HEK293T (cell line): Measurements from ENCODE around the gene FAM120B.

ENCODE experiments used
- ARNT ChIP-seq: fragments of 450-650 bp; IDR thresholded peaks from 2 replicates; pipeline ENCODE4 v1.6.1; 2017; ENCODE audit warnings: mild to moderate bottlenecking
- BHLHE40 ChIP-seq: fragments of 450-650 bp; IDR thresholded peaks from 2 replicates; pipeline ENCODE4 v1.6.1; 2016; ENCODE audit warnings: mild to moderate bottlenecking, moderate library complexity, borderline replicate concordance
- CTBP1 ChIP-seq: fragments of 450-650 bp; IDR thresholded peaks from 2 replicates; pipeline ENCODE4 v1.6.1; 2016; ENCODE audit warnings: borderline replicate concordance
- ELF4 ChIP-seq: fragments of 450-650 bp; IDR thresholded peaks from 2 replicates; pipeline ENCODE4 v1.6.1; 2017; ENCODE audit warnings: antibody characterized with exemption
- FOXA1 ChIP-seq: fragments of 450-650 bp; IDR thresholded peaks from 2 replicates; pipeline ENCODE4 v1.6.1; 2016; ENCODE audit warnings: mild to moderate bottlenecking
- FOXK2 ChIP-seq: fragments of 450-650 bp; IDR thresholded peaks from 2 replicates; pipeline ENCODE4 v1.6.1; 2016; ENCODE audit warnings: mild to moderate bottlenecking
- FOXM1 ChIP-seq: fragments of 450-650 bp; IDR thresholded peaks from 2 replicates; pipeline ENCODE4 v1.6.1; 2017; ENCODE audit warnings: mild to moderate bottlenecking, borderline replicate concordance
- HDGF ChIP-seq: fragments of 450-650 bp; IDR thresholded peaks from 2 replicates; pipeline ENCODE4 v1.6.1; 2017; ENCODE audit warnings: antibody characterized with exemption, borderline replicate concordance
- L3MBTL2 ChIP-seq: fragments of 450-650 bp; conservative IDR thresholded peaks from 2 replicates; pipeline ENCODE4 v1.6.1; 2016; ENCODE audit warnings: mild to moderate bottlenecking
- LEF1 ChIP-seq: fragments of 450-650 bp; IDR thresholded peaks from 2 replicates; pipeline ENCODE4 v1.6.1; 2017; ENCODE audit warnings: mild to moderate bottlenecking, borderline replicate concordance
- PKNOX1 ChIP-seq: fragments of 450-650 bp; IDR thresholded peaks from 2 replicates; pipeline ENCODE4 v1.6.1; 2016
- SP1 ChIP-seq: fragments of 450-650 bp; IDR thresholded peaks from 2 replicates; pipeline ENCODE4 v1.6.1; 2017
- SUZ12 ChIP-seq: fragments of 450-650 bp; IDR thresholded peaks from 2 replicates; pipeline ENCODE4 v1.6.1; 2016; ENCODE audit warnings: mild to moderate bottlenecking
- TARDBP ChIP-seq: fragments of 450-650 bp; IDR thresholded peaks from 2 replicates; pipeline ENCODE4 v1.6.1; 2016

GRCh38 chr6:170278743-170279094 is 27.8 kb upstream of the FAM120B start:
- TF ChIP-seq FOXM1: no peak
- TF ChIP-seq L3MBTL2: no peak
- no peak for TF ChIP-seq FOXA1
- TF ChIP-seq ELF4: no peak
- no peak for TF ChIP-seq ARNT
- no peak for TF ChIP-seq TARDBP
- no peak for TF ChIP-seq SP1
- TF ChIP-seq CTBP1: no peak
- TF ChIP-seq BHLHE40: no peak
- no peak for TF ChIP-seq HDGF
- no peak for TF ChIP-seq PKNOX1
- TF ChIP-seq FOXK2: no peak
- TF ChIP-seq SUZ12: no peak
- TF ChIP-seq LEF1: no peak
